ENCODE results near the gene PHC2.

PHC2 gene

DNA sequence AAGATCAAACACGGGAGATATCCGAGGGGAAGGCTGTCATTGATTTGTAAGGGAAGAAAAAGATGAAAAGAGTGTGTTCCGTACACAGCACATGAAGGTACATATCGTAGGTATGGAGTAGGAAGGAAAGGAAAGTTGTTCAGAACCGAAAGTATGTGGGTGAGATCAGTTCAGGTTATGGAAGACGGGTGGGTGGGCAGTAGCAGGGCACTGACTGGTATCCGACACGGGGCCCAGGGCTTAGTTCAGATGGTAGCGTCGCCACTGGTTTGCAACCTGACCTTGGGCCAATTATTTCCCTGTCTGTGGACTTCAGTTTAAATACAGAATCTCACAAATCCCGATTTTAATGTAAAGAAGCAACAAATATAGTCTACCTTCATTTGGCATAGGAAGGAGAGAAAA is 82.2 kb downstream of the PHC2 start:
- DNase-seq, result peak; percentile 24

DNA sequence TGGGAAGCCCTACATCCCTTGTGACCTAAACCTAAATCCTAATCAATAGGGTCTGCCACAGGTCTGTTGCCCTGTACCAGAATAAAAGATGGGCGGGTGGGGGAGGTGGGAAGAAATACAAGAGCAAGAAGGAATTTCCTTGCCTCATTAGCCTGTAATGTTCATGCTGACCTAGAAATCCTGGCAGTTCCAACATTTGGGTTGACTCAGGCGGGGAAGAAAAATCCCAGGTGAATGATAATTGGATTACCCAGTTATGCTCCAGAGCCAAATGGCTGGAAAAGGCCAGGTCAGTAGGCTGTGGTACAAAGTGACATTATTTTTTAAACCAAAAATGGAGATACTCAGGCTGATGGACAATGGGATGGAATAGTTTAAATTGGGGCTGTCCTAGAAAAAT is 82.7 kb downstream of the PHC2 start:
- no peak for DNase-seq

DNA sequence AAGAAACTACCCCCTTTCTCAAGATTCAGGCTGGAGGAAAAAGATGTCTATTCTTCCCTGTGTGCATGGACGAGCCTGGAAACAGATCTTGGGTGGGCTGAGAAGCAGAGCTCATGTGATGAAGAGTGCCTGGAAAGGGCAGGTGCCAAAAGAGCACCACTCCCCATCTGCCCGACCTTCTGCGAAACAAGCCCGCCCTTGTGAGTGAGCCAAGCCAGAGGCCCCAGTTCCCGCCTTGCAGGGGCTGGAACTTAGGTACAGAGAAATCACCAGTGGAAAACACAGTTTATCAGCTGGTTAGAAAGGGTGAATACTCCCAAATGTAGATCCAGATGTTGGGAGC is 83.3 kb downstream of the PHC2 start:
- no peak for DNase-seq

DNA sequence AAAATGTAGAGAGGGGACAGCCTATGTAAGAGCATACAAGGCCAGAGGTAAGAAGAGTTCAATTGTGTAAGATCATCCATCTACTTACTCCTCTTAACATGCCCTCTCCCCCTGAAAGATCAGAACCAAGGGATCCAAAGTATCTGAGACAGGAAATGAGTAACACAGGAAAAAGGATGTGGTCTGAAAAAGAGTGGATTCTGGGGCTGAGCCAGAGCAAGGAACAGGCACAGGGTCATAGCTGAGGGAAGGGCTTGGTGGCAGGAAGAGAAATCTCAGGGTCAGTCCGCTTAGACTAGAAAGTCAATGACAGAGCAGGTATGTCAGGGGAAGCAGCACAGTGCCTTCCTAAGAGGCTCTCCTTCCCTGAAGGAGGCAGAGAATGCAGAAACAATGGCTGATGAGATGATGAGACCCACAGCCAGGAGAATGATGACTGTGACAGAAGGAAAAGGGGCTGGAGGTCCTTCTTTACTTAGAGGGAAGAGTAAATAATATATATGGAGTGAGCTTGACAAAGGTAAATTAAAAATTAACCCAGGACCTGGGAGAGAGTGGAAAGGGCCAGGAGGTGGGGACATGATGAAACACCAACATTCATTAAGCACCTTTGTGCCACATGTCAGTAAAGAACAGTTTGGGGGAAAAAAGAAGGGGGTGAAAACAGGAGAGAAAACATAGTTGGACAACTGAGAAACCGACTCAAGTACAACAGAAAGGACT is 83.8 kb downstream of the PHC2 start:
- no peak for DNase-seq

DNA sequence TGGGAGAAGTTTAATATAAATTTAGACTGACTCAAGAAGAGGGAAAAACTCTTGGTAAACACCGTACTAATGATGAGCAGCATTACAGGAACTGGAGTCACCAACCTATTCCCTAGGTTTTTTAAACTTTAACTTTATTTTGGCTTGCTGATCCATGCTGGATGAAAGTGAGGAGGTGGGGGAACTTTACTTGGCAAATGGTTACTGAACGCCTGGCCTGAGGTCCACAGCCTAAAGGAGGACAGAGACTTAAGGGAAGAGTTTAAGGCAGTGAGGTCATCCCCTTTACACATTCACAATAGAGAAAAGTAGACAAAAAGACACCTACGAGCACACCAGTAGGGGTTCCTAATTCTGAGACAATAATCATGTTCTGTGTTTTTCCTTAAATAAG is 84.4 kb downstream of the PHC2 start:
- DNase-seq, result no peak

DNA sequence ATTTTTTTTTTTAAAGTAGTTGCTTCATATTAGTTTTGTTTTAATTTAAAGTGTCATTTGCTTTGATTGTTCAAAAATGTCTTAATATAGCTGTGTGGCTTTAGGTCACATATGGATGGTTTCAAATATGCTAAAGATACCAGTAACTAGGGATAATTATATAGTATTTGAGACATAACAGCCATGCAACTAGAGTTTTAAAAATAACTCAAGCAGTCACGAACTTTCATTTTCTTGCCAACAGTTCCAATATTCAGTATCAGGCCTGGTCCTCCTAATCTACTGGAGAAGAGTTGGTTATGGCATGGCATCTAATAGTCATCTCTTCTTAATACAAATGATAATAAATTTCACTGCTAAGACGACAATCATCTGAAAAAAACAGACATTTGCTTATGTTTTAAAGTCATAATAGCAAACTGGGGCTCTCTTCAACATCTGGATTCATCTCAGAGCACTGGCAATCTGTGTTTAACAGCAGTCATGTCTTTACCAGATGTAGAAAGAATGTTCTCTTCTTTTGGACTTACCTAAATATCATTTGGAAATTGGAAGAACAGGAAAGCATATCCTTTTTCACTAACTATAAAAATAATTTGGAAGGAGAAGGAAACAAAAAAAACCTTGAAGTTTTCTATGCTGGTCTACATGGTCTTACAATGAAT is 85.9 kb downstream of the PHC2 start:
- DNase-seq, result no peak

DNA sequence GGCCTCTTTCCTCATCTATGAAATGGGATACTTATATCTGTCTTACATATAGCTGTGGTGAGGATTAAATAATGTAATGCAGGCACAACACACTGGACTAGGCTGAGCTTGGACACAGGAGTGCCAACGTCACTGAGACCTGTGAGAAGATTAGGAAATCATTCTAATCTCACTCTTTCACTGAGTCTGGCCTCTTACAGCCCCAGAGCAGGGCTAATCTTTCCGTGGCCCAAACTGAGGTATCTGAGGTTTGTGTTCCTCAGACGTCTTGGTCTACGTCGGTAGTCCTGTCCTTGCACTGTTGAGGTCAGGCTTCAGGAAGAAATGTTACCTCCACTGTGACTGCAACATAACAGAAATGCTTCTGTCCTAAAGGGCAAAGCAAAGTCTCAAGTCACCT is 87.4 kb downstream of the PHC2 start:
- no peak for DNase-seq

DNA sequence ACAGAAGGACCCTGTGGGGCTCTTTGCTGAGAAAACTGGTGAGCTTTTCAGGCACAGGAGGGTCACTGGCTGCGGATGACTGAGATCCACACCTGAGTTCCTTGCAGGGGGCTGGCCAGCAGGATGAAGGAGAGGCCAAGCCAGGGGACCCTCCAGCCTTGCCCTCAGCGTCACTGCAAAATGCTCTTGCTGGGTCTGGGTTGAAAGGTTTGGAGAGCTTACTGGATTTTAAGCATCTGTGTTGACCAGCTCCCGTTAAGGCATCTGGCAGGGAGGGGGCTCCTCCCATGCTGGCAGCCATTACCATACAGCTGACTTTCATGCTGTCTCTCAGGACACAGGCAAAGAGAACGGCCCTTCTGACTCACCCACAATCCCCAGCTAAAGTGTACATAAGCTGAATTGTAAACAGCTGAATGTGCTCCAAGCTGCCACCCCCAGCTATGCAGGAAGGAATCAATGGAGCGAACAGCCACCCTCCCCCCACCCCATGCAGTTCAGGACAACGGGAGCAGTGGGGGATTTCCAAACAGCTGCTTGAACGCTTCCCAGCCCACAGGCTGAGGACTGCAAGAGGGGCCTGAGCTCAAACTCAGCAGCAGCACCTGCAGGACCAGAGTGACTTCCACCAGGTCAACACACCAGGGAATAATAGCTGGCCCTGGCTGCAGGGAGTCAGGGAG is 88.7 kb downstream of the PHC2 start:
- no peak for DNase-seq

DNA sequence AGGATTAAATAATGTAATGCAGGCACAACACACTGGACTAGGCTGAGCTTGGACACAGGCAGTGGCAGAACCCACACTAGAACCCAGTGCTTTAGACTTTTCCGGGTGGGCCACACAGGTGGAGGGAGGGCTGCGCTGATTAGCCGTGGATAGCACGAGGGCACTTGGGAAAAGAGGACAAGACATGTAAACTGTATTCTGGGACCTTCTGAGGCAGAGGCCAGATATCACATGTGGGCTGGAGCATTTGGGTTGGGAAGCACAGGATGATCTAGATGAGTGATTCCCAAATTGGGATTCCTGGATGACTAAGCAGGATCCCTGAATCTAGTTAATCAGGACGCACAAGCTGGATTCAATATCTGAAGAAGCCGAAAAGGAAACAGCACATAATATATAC is 89.7 kb downstream of the PHC2 start:
- DNase-seq, result no peak

DNA sequence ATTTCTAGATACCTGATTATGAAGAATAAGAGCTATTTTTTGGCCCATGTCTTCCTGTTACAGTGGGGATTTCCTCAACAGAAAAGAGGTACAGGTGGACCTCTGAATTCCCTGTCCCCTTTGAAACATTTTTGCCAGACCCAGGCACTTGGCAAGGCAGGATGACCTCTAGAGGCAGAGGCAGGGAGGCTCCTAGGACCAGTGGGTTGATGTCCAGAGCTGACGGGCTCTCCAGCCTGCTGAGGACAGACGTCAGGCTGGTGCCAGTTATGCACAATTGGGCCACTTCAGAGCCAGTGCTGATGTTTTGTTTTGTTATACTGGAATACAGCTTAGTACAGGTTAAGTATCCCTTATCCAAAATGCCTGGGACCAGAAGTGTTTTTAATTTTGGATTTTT is 91.5 kb downstream of the PHC2 start:
- DNase-seq, result no peak

DNA sequence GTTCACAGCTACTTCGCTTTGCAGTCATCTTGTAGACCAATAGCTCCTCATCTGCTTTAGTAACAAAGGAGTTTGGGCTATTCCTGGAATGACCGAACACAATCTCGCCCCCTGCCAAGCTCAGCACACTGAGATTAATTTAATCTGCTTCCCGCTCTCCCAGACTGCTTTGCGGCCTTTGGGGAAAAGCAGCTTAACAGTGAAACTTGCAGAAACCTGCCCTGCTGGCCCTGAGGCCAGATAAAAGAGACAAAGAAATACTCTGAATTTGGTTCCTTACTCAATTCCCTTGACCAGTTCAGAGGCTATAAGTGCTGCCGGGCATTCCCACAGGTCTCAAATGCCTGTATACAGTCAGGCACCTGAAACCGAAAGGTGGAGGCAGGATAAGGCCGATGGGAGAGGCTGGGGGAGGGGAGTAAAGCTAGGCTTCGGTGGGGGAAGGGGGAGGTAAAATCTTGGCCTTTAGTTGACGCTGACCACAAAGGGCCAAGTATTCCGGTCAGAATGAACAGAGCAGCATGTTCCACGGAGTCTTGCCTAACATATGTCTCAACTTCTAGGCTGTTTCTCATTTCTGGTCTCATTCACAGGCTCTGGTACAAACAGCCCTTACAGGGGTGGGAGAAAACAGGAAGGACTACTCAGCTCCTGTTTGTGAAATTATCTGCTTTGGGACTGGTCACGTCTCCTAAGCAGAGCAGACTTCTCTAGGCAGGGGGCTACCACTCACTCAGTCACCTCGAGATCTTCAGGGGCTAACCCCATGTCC is 92.3 kb downstream of the PHC2 start:
- no peak for DNase-seq

DNA sequence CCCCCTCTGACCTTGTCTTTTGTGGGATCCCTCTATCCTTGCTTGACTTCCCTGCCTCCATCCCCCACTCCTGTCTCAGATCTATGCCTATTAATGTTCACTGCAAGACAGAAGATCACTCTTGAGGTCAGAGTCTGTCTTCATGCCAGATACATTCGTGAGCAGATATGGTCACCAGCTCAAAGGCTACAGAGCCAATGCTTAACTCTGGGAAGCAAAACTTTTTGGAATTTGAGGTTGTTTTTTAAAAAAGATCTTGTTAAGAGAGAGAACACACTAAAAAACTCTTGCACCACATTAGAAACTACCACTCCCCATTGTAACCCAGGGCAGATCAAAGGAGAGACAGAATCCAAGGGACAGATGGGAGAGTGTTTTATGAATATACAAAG is 92.9 kb downstream of the PHC2 start:
- DNase-seq, result no peak

DNA sequence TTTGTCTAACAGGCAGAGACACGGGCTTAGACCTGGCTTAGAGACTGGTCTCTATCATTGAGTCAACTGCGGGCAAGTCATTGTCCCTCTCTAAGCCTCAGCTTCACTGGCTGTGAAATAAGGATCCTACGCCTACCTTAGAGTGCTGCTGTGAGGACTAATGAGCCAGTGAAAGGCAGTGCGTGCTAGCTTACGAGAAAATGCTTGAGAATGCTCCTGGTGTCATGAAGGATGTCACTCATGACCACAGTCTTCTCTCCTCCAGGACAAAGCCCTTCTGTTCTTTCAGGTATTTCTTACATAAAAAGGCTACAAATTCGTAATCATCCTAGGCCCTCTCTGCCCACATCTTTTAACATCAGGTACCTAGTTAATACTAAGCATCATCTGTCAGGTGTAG is 93.5 kb downstream of the PHC2 start:
- DNase-seq, result no peak

DNA sequence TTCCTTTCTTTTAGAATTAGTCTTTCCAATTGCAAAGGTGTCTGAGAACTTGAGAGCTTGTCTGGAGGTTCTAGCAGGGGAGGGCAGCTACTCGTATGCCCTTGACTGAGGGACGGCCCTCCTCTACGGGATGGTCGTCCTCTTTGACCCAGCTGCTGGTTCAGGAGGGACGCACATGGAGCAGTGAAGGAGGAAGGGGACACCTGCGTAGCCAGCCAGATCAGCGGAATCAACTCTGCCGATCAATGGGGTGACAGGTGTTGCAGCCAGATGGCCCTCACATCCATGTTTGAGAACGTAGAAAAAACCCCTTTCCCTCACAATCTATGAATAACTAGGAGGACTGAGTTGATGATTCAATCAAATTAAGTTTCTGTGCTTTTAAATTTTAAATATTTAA is 94.3 kb downstream of the PHC2 start:
- no peak for DNase-seq

DNA sequence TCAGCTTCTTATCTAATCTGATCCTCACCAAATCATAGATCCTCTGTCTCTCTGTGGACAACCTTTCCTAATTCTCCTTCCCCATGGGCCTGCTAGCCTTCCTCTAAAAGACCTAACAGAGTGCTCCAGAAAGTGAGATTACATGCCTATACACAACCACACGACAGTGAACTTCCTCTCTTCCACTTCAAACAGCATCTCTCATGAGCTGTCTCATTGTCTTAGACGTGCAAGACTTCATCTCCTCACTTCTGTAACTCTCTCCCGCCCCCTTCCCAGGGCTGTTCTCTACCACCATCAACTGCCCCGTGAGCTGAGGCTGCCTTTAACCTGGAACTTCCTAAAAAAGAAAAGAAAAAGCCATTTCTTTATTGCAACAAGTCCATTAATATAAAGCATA is 95.9 kb downstream of the PHC2 start:
- DNase-seq, result no peak

DNA sequence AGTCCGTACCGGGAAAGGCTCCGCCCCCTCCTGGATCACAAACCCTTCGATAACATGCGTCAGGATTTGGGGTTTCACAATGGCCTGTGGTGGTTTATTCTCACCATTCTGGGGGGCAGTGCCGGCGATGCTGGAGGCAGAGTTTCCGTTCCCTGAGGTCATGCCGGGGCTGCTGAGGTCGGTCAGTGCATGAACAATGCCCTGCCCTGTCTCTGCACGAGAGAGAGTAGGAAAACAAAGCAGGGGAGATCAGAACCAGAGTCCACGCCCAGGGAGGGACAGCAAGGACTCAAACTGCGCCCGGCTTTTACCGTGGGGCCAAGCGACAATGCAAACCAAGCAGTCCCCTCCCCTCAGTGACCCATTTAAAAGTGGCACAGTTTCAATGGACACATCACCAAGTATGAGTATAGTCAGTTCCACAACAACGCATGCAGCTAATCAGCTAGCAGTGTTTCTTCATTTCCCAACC is 96.8 kb downstream of the PHC2 start:
- no peak for DNase-seq

DNA sequence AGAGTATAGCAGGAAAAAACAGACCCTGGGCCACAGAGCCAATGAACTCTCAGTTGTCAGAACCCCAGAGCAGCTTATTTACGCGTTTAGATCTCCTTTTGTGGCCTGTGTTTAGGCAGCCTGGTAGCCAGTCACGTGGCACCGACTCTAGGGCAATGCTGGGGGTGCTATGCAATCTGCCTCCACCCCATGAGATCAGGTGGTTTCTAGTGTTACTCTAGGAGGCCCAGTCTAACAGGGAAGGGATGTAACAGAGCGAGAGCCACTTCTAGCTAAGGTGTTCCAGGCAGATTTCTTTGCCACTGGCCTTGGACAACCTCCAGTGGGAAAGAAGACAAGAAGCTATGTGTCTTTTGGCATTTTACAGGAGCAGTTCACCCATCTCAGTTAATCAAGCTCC is 98.0 kb downstream of the PHC2 start:
- no peak for DNase-seq

DNA sequence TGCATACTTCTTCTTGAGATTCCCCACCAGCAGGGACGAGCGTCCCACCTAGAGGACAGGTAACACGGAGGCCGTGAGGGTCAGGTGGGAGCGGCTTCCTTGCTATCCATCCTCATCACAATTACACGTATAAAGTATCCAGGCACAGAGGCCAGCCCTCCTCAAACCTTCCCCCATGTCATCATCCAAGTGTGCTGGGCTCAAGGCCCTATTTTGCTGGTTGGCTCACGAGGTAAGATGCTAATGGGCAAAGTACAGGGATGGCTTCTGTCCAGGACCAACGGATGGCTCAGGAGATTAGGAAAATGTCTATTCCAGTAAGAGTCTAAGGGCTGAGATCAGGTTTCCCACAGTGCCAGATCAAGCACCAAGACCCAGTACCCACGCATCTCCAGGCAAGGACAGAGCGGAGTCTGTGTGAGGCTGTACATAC is 98.5 kb downstream of the PHC2 start:
- DNase-seq, result no peak

DNA sequence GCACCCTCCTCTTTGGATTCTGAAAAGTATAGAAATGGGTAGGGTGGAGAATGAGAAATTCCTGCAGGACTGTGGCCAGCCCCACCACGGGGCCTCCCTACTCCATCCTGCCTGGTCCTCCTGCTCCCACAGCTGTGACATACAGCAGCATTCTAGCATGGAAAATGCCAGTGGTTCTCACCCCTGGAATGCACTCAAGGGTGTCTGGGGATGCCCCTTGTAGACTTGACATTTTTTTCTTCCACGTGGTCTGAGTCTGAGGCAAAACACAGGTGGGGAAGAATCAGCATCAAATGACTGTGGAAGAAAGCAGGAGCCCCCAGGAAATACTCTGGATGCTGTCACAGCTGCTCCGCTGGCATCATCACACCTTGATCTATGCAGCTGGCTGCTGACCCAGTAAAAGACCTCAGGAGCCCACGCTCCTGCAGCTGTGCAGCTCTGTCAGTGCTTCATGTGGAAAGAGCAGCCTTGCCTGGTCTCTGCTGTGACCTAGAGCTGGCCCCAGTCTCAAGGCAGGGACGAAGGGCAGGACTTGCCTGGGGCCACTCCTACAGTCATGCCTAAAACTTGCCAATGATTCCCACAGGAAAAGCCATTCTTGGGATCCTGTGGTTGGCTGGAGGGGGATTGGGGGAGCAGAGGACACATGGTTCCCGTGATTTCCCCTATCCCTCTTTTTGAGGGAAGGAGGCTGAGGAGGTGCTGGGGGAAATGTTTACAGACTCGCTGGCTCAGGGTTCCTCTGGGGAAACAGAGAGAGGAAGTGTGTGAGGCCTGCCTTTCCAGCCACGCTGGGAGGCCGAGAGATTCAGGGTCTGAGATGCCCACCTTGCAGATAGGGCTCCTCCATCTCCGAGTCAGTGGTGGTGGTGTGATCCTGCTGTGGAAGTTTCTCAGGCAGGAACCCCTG is 99.2 kb downstream of the PHC2 start:
- no peak for DNase-seq

DNA sequence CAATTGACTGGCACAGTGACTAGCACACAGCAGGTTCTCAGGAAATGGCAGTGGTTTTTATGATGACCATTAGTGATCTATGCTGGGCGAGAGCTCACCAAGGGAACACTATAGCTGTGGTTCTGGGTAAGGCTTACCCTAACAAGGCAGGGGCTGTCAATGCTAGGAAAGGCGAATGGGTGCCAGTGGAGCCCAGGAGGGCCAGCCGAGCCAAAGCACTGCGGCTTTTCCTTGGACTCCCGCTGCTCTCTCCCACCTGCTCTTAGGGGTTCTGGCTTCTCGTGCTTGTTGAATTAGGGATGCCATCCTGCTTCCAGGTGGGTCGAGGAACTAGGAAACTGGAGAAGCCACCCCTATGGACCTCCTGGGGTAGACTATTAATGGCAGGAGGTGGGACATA is 100.0 kb downstream of the PHC2 start:
- DNase-seq, result no peak

DNA sequence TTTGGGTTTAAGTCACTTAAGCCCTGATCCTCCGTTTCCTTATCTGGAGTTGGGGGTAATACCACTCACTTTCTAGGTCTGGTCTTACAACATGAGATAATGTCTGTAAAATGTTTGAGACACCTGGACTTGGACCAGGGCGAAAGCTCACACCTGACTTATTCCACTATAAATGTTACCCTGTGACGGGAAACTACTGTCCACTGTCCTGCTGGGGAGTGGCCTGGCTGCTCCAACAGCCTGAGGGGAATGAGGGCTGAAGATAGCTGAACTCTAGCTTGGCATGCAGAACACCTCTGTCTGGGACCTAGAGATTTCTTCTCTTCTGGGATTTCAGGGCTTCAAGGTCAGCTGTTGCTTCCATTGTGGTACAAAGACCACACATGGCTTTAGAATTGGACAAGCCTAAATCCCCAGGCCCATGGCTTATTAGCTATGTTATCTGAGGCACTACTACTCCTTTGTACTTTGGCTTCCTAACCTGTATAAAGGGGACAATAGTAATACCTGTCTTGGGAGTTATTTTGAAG is 100.5 kb downstream of the PHC2 start:
- no peak for DNase-seq

DNA sequence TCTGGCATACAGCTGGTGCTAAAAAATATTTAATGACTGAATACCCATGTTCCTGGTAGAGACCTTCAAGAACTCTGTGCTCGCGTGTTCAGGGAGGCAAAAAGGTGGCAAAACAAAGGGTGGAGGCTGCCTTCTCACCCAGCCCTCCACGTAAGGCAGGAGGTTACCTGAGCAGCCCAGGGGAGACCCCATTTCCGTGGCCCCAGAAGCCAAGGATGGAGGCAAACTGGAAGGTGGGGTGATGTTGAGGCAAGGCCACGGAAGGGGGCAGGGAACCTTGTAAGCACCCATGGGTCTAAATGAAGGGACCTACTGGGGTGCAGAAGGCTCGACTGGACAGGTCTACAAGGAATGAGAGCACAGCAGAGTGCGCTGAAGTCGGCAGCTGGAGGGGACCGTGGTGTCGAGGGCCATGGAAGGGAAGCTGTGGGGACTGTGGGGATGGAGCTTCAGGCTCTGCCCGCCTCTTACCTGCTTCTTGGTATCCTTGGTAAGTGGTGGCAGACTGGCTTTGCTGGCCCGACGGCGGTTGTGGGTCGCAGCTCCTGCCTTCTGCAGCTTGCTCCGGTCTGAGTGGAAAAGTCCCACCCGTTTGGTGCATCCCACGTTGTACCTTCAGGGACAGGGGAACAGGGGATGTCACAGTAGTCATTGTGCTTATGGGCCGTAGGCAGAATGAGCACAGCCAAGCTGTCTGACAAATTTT is 101.1 kb downstream of the PHC2 start:
- DNase-seq, result no peak

Measured in stimulated activated CD4-positive, alpha-beta T cell treated with anti-CD3 and anti-CD28 coated beads, Interleukin-12 subunit alpha, Interleukin-12 subunit beta, amount 100 ng/mL, for 4 hours (primary cell).